Measurements from ENCODE around the gene CDKL1.

GRCh38 chr14:50299585-50299984 lies 97.1 kb downstream of the CDKL1 start:
- TF ChIP-seq CTCF (conservative IDR thresholded peaks at IDR 0.05) (no peak), EZH2 (IDR thresholded peaks at IDR 0.05; ENCODE audit: low read depth) (no peak)
